ENCODE data around the gene SVIL.
"Not testable (repeated sequence)": the region's sequence is repeated elsewhere in the genome, so short reads cannot be mapped to it uniquely, and the experiment has no call there.

SVIL gene

GRCh38 chr10:29440981-29441380 is 193.8 kb downstream of the SVIL start:
- DNase-seq, result no peak

GRCh38 chr10:29439005-29439404 is 195.8 kb downstream of the SVIL start:
- not testable (repeated sequence) for DNase-seq

GRCh38 chr10:29438271-29438670 is 196.5 kb downstream of the SVIL start:
- DNase-seq, result no peak

DNA sequence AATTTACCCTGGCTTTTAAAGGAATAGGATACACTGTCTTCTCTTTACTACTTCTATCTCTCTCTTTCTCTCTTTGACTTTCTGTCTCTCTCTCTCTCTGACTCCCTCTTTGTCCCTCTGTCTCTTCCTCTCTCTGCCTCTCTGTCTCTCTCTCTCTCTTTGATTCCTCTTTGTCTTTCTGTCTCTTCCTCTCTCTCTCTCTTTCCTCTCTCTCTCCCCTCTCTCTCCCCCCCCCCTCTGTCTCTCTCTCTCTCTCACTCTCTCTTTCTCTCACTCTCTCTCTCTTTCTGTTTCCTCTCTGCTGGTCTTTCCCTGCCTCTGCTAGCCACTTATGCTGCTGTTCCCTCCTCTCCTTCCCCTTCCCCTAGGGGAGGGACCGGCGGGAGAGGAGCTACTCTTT is 196.9 kb downstream of the SVIL start:
- DNase-seq, result no peak

GRCh38 chr10:29435809-29436501 is 198.8 kb downstream of the SVIL start:
- DNase-seq, result no peak

GRCh38 chr10:29434111-29434510 is 200.7 kb downstream of the SVIL start:
- no peak for DNase-seq

- no peak for DNase-seq
Observed at GRCh38 chr10:29431711-29432110, 203.1 kb downstream of the SVIL start.

- DNase-seq, result no peak
Observed at GRCh38 chr10:29430101-29430500, 204.7 kb downstream of the SVIL start.

- DNase-seq, result no peak
Observed at GRCh38 chr10:29428486-29428885, 206.3 kb downstream of the SVIL start.

DNA sequence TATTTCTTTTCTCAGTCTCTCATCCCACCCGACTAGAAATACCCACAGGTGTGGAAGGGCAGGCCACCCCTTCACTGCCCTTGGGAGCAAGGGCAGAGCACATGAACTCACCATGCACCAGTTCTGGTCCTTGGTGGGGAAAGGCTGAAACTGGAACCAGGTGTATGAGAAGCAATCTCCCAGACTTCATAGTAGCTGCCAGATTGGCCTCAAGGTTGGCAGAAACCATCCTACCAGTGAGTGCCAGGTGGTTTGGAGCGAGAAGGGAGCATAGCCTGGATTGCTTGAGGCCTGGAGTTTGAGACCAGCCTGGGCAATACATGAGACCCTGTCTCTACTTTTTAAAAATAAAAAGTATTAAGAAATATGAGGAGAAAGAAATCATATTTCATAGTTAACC is 207.1 kb downstream of the SVIL start:
- DNase-seq, result no peak

DNA sequence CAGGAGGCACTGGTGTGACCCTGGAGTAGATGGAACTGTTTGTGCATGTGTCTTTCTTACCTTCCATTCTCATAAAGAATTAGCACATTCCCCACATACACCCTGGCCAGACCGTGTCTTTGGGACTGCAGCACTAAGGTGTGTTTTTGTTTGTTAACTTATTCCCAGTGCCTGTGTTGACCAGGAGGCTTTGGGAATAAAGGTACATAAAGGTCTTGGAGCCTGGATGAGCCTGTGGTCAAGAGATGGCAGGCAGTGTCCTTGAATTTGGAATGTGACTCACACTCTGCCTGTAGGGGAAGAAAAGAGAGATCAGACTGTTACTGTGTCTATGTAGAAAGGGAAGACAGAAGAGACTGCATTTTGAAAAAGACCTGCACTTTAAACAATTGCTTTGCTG is 208.4 kb downstream of the SVIL start:
- DNase-seq, result no peak

- DNase-seq, result no peak
Observed at GRCh38 chr10:29424017-29424416, 210.8 kb downstream of the SVIL start.

DNA sequence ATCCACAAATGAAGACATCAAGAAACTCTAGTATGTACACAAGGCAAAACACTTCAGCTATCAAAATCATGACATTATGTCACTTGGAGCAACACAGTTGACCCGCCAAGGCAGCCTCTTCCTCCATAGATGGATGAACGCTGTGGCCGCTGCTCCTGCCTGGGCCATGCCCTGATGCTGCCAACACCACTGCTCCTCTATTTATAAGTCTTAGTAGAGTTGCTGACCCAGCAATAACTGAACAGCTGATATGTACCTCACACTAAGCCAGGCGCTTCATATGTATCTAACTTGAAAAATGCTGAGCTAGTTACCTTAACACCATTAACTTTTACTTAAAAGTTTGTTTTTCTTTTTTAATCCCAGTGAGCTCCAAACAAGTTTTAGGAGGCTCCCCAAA is 214.0 kb downstream of the SVIL start:
- no peak for DNase-seq

- no peak for DNase-seq
Observed at GRCh38 chr10:29417324-29417723, 217.4 kb downstream of the SVIL start.

GRCh38 chr10:29415876-29416275 is 218.9 kb downstream of the SVIL start:
- no peak for DNase-seq

- DNase-seq, result no peak
Observed at GRCh38 chr10:29414501-29414900, 220.3 kb downstream of the SVIL start.

DNA sequence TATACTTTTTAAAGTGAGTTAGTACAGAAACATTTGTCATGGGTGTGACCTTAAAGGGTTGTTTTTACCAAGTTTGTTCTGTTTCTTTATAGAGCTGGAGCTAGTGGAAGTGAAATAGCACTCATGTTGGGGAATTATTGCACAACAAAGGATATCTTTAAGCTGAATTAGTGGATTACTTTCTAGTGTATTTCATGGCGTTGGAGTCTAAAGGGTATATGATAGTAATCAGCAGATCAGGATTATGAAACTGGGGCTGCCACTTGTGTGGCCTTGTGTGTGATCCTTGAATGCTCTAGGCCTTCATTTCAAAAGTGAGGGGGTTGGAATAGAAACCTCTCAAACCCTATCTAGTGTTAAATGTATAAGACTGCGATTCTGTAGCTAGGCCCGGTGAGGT is 222.3 kb downstream of the SVIL start:
- DNase-seq, result peak; percentile 84

DNA sequence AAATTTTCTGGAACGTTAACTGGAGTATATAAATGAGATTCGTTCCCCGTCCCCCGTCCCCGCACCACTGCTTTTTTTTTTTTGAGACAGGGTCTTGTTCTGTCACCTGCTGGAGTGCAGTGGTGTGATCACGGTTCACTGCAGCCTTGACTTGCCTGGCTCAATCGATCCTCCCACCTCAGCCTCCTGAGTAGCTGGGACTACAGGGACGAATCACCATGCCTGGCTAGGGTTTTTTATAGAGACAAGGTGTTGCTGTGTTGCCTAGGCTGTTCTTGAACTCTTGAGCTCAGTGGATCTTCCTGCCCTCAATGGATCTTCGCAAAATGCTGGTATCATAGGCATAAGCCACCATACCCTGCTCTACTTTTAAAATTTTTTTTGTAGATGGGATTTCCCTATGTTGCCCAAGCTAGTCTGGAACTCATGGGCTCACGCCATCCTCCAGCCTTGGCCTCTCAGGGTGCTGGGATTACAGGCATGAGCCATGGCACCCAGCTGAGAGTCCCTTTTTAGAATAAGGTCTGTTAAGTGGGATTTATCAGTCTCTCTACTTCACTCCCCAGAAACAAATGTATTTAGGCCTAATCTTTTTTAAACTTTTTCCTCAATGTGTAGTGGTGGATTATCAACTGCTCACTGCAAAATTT is 223.0 kb downstream of the SVIL start:
- no peak for DNase-seq

DNA sequence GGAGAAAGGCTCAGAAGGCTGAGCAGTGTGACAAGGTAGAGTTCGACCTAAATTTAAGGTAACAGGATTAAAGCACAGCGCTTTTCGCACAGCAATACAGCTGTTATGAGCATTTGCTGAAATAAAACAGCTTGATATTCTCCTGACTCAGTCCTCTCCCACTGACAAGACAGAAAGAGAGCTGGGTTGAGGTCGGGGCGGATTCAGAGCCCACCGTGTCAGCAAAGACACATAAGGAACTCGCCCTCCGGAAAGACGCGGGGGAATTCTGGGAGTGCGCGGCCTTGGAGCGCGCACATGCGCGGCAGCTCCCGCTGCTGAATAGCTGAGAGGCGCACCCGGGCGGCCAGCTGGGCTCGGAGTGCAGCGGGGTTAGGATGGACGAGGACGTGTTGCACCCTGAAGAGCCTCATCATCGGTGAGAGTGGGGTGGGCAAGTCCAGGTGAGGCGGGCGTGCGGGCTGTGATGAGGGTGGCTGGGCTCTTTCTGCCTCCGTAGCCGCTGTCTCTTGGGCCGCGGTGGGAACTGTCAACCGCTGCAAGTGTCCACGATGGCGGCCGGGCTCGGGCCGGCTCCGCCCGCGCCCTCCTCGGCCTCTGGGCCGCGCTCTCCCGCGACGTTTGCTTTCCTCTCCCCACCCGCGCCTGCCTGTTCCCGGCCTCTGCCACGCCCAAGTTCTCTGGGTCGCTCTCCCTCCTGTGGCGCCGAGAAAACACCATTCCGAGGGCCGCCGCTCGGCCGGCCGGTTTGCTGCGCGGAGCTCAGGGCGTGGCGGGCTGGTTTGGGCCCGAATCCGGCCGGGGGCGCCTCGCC is 225.3 kb downstream of the SVIL start:
- peak; percentile 59 for DNase-seq

- no peak for DNase-seq
Observed at GRCh38 chr10:29408847-29409240, 225.9 kb downstream of the SVIL start.

Measured in MV-4-11 (cell line).